ENCODE results near the gene TSPO2. TPM values are rescaled to one million over a fixed set of nuclear protein-coding genes. Genes with fewer than 3 reads are reported as not detected.
A peak's percentile ranks its signal among the peaks of the same experiment; 100 is the strongest.

Gene TSPO2
- total and polyA plus RNA-seq, 9 of the 15 experiments (the other 6 are each of a cell fraction or from before 2014, with no cell fraction given): not detected

DNA sequence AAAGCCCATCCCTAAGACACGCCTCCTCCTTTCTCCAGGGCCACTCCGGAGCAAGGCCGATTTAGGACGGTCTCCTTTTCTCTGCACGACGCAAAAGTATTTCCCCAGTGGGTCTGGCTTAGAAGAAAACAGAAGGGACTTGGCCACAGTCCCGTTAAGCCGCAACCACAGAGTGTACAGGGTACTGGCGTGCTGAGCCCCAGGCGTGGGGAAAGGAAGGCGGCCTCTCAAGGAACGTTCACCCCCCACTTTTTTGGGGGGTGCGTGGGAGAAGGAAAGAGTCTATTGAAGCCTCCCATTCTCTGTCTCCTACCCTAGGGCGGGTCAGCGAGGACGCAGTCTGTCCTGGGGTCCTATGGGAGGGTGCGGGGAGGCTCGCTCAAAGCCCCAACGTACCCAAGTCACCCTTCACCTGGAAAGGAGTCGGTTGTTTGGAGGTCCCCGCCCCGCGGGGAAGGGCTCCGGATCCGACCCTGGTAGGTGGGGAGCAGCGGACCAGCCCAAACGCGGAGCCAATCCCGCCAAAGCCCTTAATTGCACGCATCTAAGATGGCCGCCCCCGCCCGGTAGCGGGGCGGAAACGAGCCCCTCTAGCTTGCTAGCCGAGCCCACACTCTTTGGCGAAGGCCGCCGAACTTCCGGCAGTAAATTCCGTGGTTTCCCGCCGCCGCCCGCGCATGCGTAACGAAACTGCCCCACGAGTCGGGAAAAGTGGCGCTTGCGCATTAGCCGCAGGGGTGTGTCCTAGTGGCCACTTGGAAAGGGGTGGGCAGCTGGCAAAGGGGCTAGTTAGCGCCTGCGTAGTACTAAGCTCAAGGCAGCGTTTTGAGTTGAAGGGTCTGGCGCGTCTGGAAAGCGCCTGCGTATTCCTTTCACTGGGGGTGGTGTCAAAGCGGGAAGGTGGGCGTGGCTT lies 29.9 kb downstream of the TSPO2 start, which contains the start of gene OARD1 (continued):
- TF ChIP-seq, protein P1, sequence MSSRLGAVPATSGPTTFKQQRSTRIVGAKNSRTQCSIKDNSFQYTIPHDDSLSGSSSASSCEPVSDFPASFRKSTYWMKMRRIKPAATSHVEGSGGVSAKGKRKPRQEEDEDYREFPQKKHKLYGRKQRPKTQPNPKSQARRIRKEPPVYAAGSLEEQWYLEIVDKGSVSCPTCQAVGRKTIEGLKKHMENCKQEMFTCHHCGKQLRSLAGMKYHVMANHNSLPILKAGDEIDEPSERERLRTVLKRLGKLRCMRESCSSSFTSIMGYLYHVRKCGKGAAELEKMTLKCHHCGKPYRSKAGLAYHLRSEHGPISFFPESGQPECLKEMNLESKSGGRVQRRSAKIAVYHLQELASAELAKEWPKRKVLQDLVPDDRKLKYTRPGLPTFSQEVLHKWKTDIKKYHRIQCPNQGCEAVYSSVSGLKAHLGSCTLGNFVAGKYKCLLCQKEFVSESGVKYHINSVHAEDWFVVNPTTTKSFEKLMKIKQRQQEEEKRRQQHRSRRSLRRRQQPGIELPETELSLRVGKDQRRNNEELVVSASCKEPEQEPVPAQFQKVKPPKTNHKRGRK (tag; IDR thresholded peaks at IDR 0.05): no peak
- TF ChIP-seq, protein P2, sequence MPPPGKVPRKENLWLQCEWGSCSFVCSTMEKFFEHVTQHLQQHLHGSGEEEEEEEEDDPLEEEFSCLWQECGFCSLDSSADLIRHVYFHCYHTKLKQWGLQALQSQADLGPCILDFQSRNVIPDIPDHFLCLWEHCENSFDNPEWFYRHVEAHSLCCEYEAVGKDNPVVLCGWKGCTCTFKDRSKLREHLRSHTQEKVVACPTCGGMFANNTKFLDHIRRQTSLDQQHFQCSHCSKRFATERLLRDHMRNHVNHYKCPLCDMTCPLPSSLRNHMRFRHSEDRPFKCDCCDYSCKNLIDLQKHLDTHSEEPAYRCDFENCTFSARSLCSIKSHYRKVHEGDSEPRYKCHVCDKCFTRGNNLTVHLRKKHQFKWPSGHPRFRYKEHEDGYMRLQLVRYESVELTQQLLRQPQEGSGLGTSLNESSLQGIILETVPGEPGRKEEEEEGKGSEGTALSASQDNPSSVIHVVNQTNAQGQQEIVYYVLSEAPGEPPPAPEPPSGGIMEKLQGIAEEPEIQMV (tag; conservative IDR thresholded peaks at IDR 0.05; ENCODE audit: low read depth): no peak
- peak; percentile 95 for TF ChIP-seq CXXC5 (CRISPR knock-in tag; IDR thresholded peaks at IDR 0.05)
- peak; percentile 18 for TF ChIP-seq NEUROD1 (IDR thresholded peaks at IDR 0.05; ENCODE audit: borderline replicate concordance, low read depth, low read length, partially characterized antibody)
- TF ChIP-seq, protein P3, sequence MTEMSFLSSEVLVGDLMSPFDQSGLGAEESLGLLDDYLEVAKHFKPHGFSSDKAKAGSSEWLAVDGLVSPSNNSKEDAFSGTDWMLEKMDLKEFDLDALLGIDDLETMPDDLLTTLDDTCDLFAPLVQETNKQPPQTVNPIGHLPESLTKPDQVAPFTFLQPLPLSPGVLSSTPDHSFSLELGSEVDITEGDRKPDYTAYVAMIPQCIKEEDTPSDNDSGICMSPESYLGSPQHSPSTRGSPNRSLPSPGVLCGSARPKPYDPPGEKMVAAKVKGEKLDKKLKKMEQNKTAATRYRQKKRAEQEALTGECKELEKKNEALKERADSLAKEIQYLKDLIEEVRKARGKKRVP (CRISPR knock-in tag; IDR thresholded peaks at IDR 0.05): 0 out of 2 replicates have a peak, but pooled peaks have one; percentile 8
- no peak for TF ChIP-seq PRMT5 (CRISPR knock-in tag; IDR thresholded peaks at IDR 0.05)
- TF ChIP-seq SMAD1 (IDR thresholded peaks at IDR 0.05; ENCODE audit: low read depth, low read length, partially characterized antibody): peak; percentile 40
- TF ChIP-seq PHB2 (IDR thresholded peaks at IDR 0.05; ENCODE audit: low read depth): peak; percentile 16; the same call in 1 of the 2 replicates
- peak; percentile 83 for TF ChIP-seq ZFX (CRISPR knock-in tag; IDR thresholded peaks at IDR 0.05)
- TF ChIP-seq, protein P4, sequence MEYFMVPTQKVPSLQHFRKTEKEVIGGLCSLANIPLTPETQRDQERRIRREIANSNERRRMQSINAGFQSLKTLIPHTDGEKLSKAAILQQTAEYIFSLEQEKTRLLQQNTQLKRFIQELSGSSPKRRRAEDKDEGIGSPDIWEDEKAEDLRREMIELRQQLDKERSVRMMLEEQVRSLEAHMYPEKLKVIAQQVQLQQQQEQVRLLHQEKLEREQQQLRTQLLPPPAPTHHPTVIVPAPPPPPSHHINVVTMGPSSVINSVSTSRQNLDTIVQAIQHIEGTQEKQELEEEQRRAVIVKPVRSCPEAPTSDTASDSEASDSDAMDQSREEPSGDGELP (CRISPR knock-in tag; IDR thresholded peaks at IDR 0.05; ENCODE audit: borderline replicate concordance): peak; percentile 75
- peak; percentile 73 for TF ChIP-seq KDM5B (IDR thresholded peaks at IDR 0.05; ENCODE audit: insufficient replicate concordance, low read depth, low read length)
- no peak for TF ChIP-seq MTF1 (CRISPR knock-in tag; IDR thresholded peaks at IDR 0.05; ENCODE audit: borderline replicate concordance)
- TF ChIP-seq NCOR1 (IDR thresholded peaks at IDR 0.05): peak; percentile 75
- TF ChIP-seq EP300 (IDR thresholded peaks at IDR 0.05; ENCODE audit: low read length): peak; percentile 19; the same call in 1 of the 2 replicates
- TF ChIP-seq L3MBTL2 (IDR thresholded peaks at IDR 0.05): 0 out of 2 replicates have a peak, but pooled peaks have one; percentile 35
- TF ChIP-seq EHMT2 (IDR thresholded peaks at IDR 0.05): no peak
- TF ChIP-seq HNRNPH1 (optimal IDR thresholded peaks at IDR 0.05; ENCODE audit: low read depth, low read length): no peak
- no peak for TF ChIP-seq JUNB (CRISPR knock-in tag; conservative IDR thresholded peaks at IDR 0.05)
- TF ChIP-seq HMG20B (CRISPR knock-in tag; IDR thresholded peaks at IDR 0.05): no peak
- peak; percentile 45 for TF ChIP-seq CREB1 (IDR thresholded peaks at IDR 0.05)
- TF ChIP-seq CREB1 (CRISPR knock-in tag; IDR thresholded peaks at IDR 0.05): peak; percentile 48; the same call in 1 of the 2 replicates
- TF ChIP-seq RBM34 (IDR thresholded peaks at IDR 0.05; ENCODE audit: borderline replicate concordance, insufficient read depth, low read length): no peak
- TF ChIP-seq SAFB2 (IDR thresholded peaks at IDR 0.05; ENCODE audit: borderline replicate concordance, low read depth, low read length, severe bottlenecking): no peak
- no peak for TF ChIP-seq ZNF175 (CRISPR knock-in tag; IDR thresholded peaks at IDR 0.05; ENCODE audit: low read depth)

All from K562 (cell line).